A673 (cell line): ENCODE data around the gene DLG2. TPM values are rescaled to one million over a fixed set of nuclear protein-coding genes. Genes with fewer than 3 reads are reported as not detected.

Experiments
- BruUV-seq: library from RNA; stranded (reverse); fragments of 400-500 nt; replicated peaks from 2 replicates; lab custom pipeline; 2021; lab: Mats Ljungman, UMichigan
- CTCF ChIA-PET: fragments of 300-600 bp; sonication (Branson Sonifier 250); formaldehyde crosslinking; loops from one replicate; lab custom pipeline; 2022; ENCODE audit warnings: antibody characterized with exemption; lab: Charles Lee
- POLR2A ChIA-PET: fragments of 300-600 bp; sonication (Branson Sonifier 250); formaldehyde crosslinking; loops from one replicate; lab custom pipeline; 2022; ENCODE audit warnings: antibody characterized with exemption; ENCODE audit not compliant: low non-redundant PET; lab: Charles Lee
- DNase-seq: peaks from one replicate; pipeline ENCODE4 v3.0.0-alpha.2; 2015; ENCODE audit warnings: low spot score
- H3K27ac ChIP-seq: fragments of 200-600 bp; sonication (generic); 2 replicates; pipeline ENCODE4 v1.5.1; 2016; ENCODE audit warnings: mixed run types, low read depth, mild to moderate bottlenecking, mixed read lengths, antibody characterized with exemption, low read length; ENCODE audit not compliant: poor library complexity, severe bottlenecking
- H3K27me3 ChIP-seq: fragments of 200-600 bp; sonication (generic); replicated peaks from 2 replicates; pipeline ENCODE4 v1.6.1; 2017; ENCODE audit warnings: mixed run types, low read depth, mild to moderate bottlenecking, mixed read lengths, antibody characterized with exemption, low read length; ENCODE audit not compliant: insufficient read depth, poor library complexity
- H3K36me3 ChIP-seq: fragments of 200-600 bp; sonication (generic); 2 replicates; pipeline ENCODE4 v1.6.1; 2016; ENCODE audit warnings: mixed run types, mild to moderate bottlenecking, mixed read lengths, antibody characterized with exemption, low read length; ENCODE audit not compliant: insufficient read depth, poor library complexity, severe bottlenecking
- H3K4me1 ChIP-seq: fragments of 200-600 bp; sonication (generic); 2 replicates; pipeline ENCODE4 v1.6.1; 2017; ENCODE audit warnings: mixed run types, mild to moderate bottlenecking, mixed read lengths, antibody characterized with exemption, low read length; ENCODE audit not compliant: insufficient read depth, poor library complexity, severe bottlenecking
- H3K4me3 ChIP-seq: fragments of 200-600 bp; sonication (generic); 2 replicates; pipeline ENCODE4 v1.5.1; 2016; ENCODE audit warnings: low read depth, mixed run types, mild to moderate bottlenecking, mixed read lengths, low read length; ENCODE audit not compliant: poor library complexity, severe bottlenecking
- H3K9me3 ChIP-seq: fragments of 200-600 bp; sonication (generic); 2 replicates; pipeline ENCODE4 v1.6.1; 2016; ENCODE audit warnings: mixed run types, low read depth, mild to moderate bottlenecking, mixed read lengths, antibody characterized with exemption, low read length; ENCODE audit not compliant: poor library complexity, severe bottlenecking
- CTCF ChIP-seq: fragments of 300-800, 200-600 bp; sonication (generic); conservative IDR thresholded peaks from 2 replicates; pipeline ENCODE4 v1.5.1; 2017; ENCODE audit warnings: low read depth, mild to moderate bottlenecking, antibody characterized with exemption, low read length, moderate library complexity, mixed read lengths
- EZH2 ChIP-seq: fragments of 200-600 bp; sonication (generic); IDR thresholded peaks from 2 replicates; pipeline ENCODE4 v1.6.1; 2017; ENCODE audit warnings: borderline replicate concordance, low read depth, mild to moderate bottlenecking, mixed read lengths, antibody characterized with exemption, low read length; ENCODE audit not compliant: poor library complexity, severe bottlenecking
- intact Hi-C: fragments of 100-400 bp; cut with micrococcal nuclease; formaldehyde crosslinking; loops from one replicate; pipeline ENCODE4 v1.10.0; 2022; ENCODE audit not compliant: unreplicated experiment
- total RNA-seq: library from RNA; stranded (reverse); gene quantifications from 2 replicates; pipeline ENCODE4 v1.2.3, GENCODE V29; 2021

The DLG2 gene
- total RNA-seq, 1 experiment from 2014 or later = 277 TPM

GRCh38 chr11:83862691-83863090 lies 1764.5 kb downstream of the DLG2 start:
- no peaks in the 10 kb centered on the region for H3K27me3 ChIP-seq
- no peak overlapping the region for H3K4me3 ChIP-seq
- no peak for DNase-seq
- ChIA-PET POLR2A (no interaction called here), CTCF (no interaction called here)
- no peak overlapping the region for H3K27ac ChIP-seq
- no TSS peak for BruUV-seq
- intact Hi-C loops = no loop called here
- no peak for TF ChIP-seq CTCF
- no peak for TF ChIP-seq EZH2
- H3K4me1 ChIP-seq = no peaks in the 10 kb centered on the region
- no peaks in the 10 kb centered on the region for H3K36me3 ChIP-seq
- H3K9me3 ChIP-seq = no peaks in the 10 kb centered on the region

GRCh38 chr11:83862033-83862432 lies 1765.1 kb downstream of the DLG2 start:
- H3K27me3 ChIP-seq = no peaks in the 10 kb centered on the region
- no peak overlapping the region for H3K27ac ChIP-seq
- no peak overlapping the region for H3K4me3 ChIP-seq
- no peaks in the 10 kb centered on the region for H3K9me3 ChIP-seq
- ChIA-PET POLR2A (no interaction called here), CTCF (no interaction called here)
- H3K4me1 ChIP-seq = no peaks in the 10 kb centered on the region
- no peak for DNase-seq
- intact Hi-C loops = no loop called here
- TF ChIP-seq EZH2 (no peak), CTCF (no peak)
- BruUV-seq = no TSS peak
- no peaks in the 10 kb centered on the region for H3K36me3 ChIP-seq

GRCh38 chr11:83858694-83859093 lies 1768.5 kb downstream of the DLG2 start:
- BruUV-seq = no TSS peak
- no peaks in the 10 kb centered on the region for H3K36me3 ChIP-seq
- POLR2A ChIA-PET = no interaction called here
- TF ChIP-seq CTCF = no peak
- no peak for TF ChIP-seq EZH2
- intact Hi-C loops = no loop called here
- H3K4me3 ChIP-seq = no peak overlapping the region
- DNase-seq = no peak
- H3K9me3 ChIP-seq = no peaks in the 10 kb centered on the region
- H3K27ac ChIP-seq = no peak overlapping the region
- CTCF ChIA-PET = no interaction called here
- H3K27me3 ChIP-seq = no peaks in the 10 kb centered on the region
- no peaks in the 10 kb centered on the region for H3K4me1 ChIP-seq
